Cortex of kidney (tissue), 1 donor: ENCODE results near the gene UMAD1.
"Not testable (repeated sequence)": the region's sequence is repeated elsewhere in the genome, so short reads cannot be mapped to it uniquely, and the experiment has no call there.

Source experiments
- DNase-seq: peaks from one replicate; lab custom pipeline; 2025; lab: John Stamatoyannopoulos, UW

UMAD1 gene

DNA sequence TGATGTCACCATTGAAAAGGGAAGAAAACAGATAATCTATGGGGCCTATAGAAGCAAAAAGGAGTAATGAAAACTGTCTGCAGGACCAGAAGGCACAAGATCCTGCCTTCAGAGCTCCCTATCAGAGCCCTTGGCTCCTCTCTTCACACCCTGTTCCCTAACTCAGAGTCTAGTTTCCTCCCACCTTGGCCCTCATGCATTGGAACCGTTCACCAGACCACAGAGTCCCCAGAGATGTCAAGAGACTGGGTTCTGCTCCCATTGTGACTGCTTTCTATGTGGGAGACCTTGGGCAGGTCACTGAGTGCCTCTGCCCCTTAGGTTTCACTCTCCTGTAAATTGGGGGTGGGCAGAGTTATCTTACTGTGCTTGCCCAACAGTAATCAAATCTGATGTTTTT lies 158.0 kb downstream of the UMAD1 start:
- no peak for DNase-seq

DNA sequence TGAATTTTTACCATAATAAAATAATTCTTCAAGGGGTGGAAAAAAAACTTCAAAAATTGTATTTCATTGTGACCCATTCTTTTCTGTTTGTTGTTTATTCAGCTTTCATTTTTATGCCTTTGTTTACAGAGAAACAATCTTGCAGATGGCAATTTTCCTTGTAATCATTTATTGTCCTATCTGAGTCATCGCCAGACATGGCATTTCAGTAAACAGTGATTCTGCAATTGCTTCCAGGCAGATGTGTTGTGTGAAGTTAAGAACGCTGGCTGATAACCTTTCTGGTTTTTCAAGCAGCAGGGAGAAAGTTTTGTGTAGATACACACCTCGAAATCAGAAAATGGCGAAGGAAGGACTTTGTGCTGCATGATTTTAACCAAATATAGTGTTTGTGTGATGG lies 158.6 kb downstream of the UMAD1 start:
- DNase-seq, result no peak

DNA sequence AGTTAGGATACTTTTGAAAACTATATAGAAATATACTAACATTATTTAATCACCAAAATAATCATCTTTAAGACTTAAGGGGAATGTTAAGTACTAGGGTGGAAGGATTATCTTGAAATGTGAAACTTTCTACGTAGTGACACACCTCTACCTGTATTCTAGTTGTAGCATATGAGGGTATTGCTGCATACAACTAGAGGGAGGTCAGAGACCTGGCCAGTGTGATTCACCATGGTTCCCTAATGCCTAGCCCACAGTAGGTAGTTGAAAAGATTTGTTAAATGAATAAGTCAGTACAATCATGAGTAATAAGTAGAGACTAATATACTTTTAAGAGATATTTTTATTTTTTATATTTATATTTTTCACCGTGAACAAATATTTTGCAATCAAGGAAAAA lies 162.0 kb downstream of the UMAD1 start:
- DNase-seq, result no peak

DNA sequence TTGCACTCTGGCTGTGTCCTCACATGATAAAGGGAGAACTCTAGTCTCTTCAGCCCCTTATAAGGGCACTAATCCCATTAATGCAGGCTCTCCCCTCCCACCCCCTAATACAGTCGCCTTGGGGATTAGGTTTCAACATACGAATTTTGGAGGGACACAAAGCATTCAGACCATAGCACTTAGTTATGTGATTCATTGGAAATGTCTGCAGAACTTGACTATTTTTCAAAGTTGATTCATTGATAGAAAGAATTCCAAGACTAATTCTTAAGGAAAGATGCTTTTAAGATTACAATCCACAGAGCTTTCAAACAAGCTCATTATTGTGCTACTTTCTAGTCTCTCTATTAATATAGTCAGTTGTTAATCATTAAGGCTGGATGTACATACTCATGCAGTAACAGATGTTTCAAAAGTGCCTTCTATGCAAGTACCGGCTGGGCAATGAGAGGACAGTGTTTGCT lies 163.2 kb downstream of the UMAD1 start:
- DNase-seq, result no peak

DNA sequence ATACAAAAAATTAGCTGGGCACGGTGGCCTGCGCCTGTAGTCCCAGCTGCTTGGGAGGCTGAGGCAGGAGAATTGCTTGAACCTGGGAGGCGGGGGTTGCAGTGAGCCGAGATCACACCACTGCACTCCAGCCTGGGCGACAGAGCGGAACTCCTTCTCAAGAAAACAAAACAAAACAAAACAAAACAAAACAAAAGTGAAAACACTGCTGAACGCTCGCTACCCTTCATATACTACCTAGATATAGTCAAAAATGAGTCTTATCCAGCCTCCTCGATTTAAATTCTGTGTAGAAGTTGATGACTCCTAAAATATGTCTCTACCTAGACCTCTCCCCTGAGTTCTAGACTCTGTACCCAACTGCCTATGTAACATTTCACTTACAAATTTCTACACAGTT lies 164.3 kb downstream of the UMAD1 start:
- DNase-seq, result not testable (repeated sequence)

DNA sequence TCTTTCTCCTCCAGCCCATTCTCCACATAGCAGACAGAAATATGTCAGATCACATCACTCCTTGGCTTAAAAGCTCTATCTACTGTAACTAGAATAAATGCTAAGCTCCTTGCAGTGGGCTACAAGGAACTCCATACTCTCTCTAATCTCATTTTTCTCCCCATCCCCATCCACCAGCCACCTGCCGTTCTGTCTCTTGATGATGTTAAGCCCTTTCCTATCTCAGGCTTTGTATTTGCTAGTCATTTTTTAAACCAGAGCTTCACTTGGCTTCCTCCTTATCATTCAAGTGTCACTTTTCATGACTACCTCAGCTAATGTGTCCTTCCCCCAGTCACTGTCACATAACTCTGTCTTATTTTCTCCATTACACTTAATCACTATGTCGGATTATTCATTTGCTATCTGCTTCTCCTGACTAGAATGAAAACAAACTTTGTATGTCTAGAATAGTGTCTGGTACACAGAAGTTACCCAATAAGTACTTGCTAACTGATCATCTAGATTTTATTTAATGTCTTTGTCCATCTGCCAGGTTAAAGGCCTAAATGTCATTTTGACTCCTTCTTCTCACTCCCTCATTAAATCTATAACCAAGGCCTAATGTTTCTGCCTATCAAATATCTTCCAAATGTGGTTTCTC lies 165.1 kb downstream of the UMAD1 start:
- DNase-seq, result no peak

DNA sequence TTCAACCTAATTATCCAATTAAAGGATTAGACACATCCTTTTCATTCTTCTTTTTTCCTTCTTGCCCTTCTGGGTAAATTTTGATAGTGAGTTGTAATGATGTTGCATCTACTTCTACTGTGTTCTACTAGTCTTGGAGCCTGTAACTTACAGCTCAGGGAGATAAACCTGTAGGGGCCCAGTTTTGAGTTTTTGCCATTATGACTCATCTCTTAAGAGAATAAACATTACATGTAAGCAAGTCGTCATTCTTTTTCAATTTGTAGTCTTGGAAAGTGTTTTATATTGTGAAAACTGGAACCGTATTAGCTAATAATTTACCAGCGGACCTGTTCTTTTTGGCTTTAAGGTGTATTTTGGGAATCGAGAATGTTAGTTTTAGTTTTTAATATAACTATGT lies 167.6 kb downstream of the UMAD1 start:
- no peak for DNase-seq

DNA sequence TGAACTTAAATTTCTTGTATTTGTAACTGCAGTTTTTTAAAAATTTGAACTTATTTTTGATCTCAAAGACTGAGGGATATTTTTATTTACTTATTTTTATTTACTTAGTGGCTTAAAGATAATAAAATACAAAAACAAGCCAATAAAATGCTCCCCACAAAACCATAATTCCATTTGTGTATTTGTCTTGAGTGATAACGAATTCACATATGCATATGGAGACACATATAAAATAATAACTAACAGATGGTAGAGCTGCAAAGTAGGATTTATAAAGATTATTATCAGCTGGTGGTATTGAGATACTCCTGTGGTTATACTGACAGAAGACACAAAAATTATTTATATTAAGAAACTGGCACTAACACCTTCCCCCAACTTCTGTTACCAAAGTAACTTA lies 168.1 kb downstream of the UMAD1 start:
- DNase-seq, result no peak

DNA sequence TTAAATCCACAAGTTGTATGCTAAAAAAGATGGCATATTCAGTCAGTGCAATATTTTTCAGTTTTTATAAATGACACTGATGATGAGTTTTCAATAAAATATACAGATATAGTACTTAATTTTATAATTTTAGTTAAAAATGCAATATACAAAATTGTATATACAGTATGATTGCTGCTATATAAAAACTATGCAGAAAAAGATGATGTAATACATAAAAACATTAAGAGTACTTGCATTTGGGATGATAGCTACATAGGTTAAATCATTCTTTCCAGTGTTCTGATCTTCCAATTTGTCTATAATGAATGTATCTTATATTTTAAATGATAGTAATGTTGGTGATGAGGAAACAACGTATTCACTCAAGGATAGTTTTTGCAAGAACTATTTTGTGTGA lies 169.8 kb downstream of the UMAD1 start:
- no peak for DNase-seq

DNA sequence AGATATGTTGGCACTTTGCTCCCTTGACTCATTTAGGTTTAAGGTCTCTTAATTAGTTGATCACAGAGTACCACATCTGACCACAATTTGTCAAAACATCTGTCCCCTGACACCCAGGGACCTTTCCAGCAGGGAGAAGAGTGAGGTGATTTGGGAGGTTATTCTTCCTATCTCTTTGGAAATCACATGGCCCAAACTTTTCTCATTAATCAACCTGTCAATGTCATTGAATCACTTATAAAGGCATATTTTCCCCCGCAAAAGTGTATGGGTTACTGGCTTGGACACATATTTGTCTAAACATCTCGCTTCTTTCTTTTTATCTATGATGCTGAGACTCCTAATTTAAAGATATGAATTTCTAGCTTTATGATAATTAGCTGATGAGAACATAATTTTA lies 170.3 kb downstream of the UMAD1 start:
- DNase-seq, result no peak

DNA sequence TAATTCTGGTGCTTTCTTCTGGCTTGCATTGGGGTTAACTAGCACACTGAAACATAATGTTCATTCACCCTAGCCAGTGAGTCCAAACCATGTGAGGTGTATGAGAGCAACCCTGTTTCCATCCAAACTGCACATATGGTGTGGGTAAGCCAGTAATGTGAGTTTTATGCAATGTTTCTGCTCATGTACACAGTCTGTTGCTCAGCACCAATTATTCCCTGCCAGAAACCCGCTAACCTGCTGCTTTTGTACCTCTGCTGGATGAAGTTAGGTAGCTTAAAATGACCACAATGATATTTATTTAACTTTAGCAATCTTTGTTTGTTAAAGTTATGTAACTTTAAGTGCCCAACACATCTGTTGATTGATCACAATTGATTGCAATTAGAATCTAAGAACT lies 171.6 kb downstream of the UMAD1 start:
- no peak for DNase-seq

DNA sequence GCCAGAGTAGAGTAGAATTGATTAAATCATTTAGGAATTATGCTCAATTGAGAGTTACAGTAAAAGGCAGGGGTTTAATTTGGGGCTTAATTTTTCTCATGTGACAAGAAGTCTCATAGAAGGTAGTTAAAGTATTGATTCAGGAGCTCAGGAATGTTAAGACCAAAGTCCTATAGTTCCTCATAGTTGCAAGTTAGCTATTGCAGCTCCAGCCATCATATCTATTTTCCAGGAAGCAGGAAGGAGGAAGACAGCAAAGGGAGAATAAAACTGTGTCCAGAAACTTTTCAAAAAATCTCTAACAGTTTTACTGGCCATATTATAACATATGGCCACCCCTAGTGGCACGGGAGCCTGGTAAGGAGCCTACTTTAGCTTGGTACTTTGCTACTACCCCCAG lies 174.8 kb downstream of the UMAD1 start:
- no peak for DNase-seq

DNA sequence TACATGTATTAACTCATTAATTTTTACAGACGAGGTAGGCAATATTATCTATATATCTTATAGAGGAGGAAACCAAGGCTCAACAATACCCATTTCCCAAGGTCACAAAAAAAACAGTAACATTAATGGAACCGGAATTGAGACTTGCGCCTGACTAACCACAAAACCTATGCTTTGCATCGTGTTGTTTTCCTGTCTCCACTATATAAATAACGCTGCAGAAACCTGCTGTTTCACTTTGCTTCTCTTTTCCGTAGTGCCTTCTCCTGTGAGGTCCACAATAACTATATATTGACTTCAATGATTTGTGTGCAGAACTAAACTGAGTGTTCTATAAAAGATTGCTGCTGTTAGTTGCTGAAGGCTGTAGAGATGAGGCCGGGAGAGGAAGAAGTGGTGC lies 175.5 kb downstream of the UMAD1 start:
- no peak for DNase-seq

DNA sequence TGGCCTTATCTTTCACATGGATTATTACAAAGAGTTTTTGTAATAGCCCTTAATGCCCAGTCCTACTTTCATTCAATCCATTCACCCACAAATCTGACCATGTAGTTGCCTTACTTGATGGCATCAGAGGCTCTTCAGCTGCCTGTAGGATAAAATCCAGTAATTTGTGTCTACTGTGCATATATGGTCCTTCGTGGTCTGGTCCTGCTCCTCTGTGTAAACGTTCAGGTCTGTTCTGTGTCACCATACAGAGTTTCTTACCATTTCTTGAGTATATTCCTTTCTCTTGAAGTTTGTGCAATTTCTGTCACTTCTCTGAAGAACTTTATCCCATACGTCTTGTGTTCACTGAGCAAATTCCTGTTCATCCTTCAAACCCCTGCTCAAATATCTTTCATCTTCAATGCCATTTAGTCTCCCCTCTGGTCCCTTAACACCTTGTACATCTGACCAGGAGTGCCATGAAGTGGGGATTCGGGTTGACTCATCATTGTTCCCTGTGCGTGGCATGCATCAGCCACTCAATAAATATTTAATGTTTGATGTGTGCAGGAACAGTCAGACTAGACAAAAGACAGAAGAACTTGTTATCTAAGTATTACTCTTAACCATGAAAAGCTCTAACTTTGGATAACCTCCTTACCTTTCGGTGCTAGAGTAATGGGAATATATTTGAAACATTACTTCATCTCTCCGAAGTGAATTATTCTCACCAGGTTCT lies 176.4 kb downstream of the UMAD1 start:
- DNase-seq, result no peak

DNA sequence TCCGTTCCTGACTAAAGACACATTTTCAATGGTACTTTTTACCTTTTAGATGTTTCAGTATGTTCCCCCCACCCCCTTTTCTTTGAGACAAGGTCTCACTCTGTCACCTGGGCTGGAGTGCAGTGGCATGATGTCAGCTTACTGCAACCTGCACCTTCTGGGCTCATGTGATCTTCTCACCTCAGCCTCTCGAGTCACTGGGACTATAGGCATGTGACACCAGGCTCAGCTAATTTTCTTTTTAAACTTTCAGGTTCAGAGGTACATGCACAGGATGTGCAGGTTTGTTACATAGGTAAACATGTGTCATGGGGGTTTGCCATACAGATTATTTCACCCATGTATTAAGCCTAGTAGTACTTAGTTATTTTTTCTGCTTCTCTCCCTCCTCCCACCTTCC lies 177.2 kb downstream of the UMAD1 start:
- no peak for DNase-seq

DNA sequence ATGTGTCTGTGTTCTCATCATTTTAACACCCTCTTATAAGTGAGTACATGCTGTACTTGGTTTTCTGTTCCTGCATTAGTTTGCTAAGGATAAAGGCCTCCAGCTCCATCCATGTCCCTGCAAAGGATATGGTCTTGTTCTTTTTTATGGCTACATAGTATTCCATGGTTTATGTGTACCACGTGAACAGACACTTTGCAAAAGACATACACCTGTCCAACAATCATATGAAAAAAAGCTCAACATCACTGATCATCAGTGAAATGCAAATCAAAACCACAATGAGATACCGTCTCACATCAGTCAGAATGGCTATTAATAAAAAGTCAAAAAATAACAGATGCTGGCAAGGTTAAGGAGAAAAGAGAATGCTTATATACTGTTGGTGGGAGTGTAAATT lies 177.6 kb downstream of the UMAD1 start:
- not testable (repeated sequence) for DNase-seq

DNA sequence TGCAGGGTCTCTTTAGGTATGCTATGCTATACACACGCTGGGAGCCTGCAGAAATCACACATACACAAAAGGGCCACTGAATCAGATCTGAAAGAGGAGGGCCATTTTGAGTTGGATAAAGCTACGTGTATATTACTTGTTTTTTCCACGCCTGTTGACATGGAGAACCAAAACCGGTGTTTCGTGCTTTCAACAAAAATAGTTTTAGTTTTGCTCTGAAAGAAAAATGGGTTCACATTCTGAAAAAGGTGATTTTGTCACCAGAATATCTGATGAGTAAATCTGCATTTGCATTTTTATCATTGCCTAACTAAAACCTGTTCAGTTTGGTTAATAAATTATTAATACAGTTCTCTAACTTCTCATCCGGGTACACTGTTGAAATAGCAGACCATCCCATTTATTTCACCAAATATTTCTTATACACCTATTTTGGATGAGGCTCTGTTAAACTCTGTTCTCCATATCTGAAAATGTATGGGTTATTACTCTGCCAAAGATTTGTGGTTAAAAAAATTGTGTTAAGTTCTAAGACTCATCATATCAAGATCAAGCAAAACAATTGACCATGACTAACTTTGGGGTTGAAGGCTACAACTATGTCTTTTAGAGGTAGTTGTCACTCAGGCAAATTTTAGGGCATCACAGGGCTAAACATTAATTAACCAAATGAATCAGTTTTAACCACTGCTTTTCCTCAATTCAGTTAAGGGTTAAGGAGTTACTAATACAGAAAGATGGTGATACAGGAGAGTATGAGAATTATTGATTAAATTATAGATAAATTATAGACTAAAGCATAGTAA lies 179.1 kb downstream of the UMAD1 start:
- no peak for DNase-seq

DNA sequence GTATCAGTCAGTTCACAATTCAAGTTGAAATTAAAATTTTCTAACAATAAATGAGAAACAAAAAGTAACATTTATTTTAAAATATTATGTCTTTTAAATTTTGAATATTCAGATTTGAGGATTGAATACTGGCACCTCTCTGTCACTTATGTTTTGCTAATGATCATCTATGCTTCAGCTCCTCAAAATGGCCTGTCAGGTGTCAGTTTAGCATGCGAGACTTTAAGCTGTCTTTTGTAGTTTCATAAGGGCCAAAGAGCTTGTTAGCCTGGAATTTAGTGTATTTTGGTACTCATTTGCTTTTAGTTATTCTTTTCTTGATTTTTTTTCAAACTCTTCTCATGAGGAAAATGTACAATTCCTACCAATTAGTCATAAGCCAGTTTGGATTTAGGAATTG lies 179.9 kb downstream of the UMAD1 start:
- no peak for DNase-seq

DNA sequence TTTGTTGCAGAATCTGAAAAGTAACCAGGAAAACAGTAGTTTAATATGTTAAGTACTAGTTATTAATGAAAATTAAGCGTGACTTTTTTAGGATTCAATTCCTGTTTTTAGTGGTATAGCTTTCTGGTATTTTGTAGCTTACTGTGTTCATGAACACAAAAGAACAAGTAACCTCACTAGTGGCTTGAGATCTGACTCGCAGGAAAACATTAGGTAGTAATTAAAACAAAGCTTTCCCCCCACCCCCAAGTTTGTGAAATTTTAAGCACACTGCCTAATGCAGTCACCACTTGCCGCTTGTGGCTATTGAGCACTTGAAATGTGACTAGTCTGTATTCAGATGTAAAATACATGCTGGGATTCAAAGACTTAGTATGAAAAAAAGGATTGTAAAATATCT lies 180.4 kb downstream of the UMAD1 start:
- no peak for DNase-seq

DNA sequence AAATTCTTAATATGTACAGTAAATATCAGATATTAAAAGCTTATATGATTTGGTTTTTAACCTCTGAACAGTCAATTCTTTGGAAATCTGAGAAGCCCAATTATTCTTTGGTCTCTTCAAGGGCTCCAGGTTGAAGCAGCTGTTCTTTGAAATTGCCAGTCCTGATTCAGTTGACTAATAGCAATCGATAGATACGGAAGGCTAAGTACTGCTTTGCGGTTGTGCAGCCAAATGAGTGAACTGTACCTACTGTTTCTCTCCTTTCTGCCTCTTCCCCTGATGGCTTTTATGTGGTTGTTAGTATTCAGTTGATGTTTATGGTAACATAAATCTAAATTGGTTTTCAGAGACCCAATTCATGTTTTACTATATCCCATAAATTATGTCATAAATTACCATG lies 181.0 kb downstream of the UMAD1 start:
- no peak for DNase-seq

DNA sequence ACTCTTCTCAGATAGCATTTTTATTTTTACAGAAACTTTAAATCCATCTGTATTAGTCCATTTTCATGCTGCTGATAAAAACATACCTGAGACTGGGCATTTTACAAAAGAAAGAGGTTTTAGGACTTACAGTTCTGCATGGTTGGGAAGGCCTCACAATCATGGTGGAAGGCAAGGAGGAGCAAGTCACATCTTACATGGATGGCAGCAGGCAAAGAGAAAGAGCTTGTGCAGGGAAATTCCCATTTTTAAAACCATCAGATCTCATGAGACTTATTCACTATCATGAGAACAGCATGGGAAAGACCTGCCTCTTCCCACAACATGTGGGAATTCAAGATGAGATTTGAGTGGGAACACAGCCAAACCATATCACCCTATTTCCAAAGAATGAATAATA lies 184.7 kb downstream of the UMAD1 start:
- DNase-seq, result not testable (repeated sequence)

DNA sequence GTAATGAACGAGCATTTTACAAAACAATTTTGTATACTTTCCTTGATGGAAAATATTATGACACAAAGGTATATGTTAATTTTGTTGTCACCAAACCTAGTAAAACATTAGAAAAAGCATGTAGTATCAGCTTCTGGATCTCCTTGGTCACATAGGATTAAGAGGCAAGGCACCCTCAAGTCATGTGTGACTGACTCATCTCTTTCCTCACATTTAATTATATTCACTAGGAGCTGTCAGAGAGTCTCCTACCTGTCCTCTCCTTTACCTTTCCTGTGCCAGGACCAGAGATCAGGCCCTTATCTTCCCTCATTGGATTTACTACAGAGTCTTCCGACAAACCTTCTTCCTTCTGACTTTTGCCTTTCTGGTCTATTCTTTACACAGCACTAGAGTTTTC lies 189.1 kb downstream of the UMAD1 start:
- DNase-seq, result no peak
